Fibroblast of skin of left quadriceps (primary cell): Measurements from ENCODE around the gene ZNF532.
"Not testable (repeated sequence)": the region's sequence is repeated elsewhere in the genome, so short reads cannot be mapped to it uniquely, and the experiment has no call there.

ENCODE experiments used
- DNase-seq, 2 experiments: peaks; one replicate each; pipeline ENCODE4 v3.0.0-alpha.2; 2013; ENCODE audit warnings: low read depth in 2 of 2

Gene ZNF532

GRCh38 chr18:58864146-58865032, at the start of gene ZNF532:
Gene ZNF532, plus strand, starts transcription at chr18:58864877. CDS start in a region left out here.
- DNase-seq, result peak in 1 of 2 experiments; percentile 62

GRCh38 chr18:58819051-58819450, 45.6 kb upstream of the ZNF532 start:
- DNase-seq, result no peak

GRCh38 chr18:58820251-58820650, 44.4 kb upstream of the ZNF532 start:
- DNase-seq, result no peak

- no peak for DNase-seq
Measured at GRCh38 chr18:58822944-58823343, 41.7 kb upstream of the ZNF532 start.

- DNase-seq, result no peak
Measured at GRCh38 chr18:58823412-58823811, 41.3 kb upstream of the ZNF532 start.

- DNase-seq, result not testable (repeated sequence)
Measured at GRCh38 chr18:58826926-58827325, 37.8 kb upstream of the ZNF532 start.

- no peak for DNase-seq
Measured at GRCh38 chr18:58827428-58827827, 37.2 kb upstream of the ZNF532 start.

- DNase-seq, result no peak
Measured at GRCh38 chr18:58827886-58828285, 36.8 kb upstream of the ZNF532 start.

GRCh38 chr18:58828399-58829121, 36.1 kb upstream of the ZNF532 start:
- no peak for DNase-seq

- no peak for DNase-seq
Measured at GRCh38 chr18:58829263-58829662, 35.4 kb upstream of the ZNF532 start.

- not testable (repeated sequence) for DNase-seq
Measured at GRCh38 chr18:58829886-58830285, 34.8 kb upstream of the ZNF532 start.

GRCh38 chr18:58831606-58832005, 33.1 kb upstream of the ZNF532 start:
- DNase-seq, result peak in 1 of 2 experiments; percentile 6

- no peak for DNase-seq
Measured at GRCh38 chr18:58838165-58838860, 26.4 kb upstream of the ZNF532 start.

- DNase-seq, result no peak
Measured at GRCh38 chr18:58838946-58839345, 25.7 kb upstream of the ZNF532 start.

GRCh38 chr18:58842978-58843687, 21.5 kb upstream of the ZNF532 start:
- DNase-seq, result no peak

- DNase-seq, result no peak
Measured at GRCh38 chr18:58843688-58844035, 21.0 kb upstream of the ZNF532 start.

GRCh38 chr18:58844871-58845270, 19.8 kb upstream of the ZNF532 start:
- DNase-seq, result no peak

- DNase-seq, result no peak
Measured at GRCh38 chr18:58845928-58846724, 18.6 kb upstream of the ZNF532 start.

- DNase-seq, result no peak
Measured at GRCh38 chr18:58847383-58848071, 17.1 kb upstream of the ZNF532 start.

- DNase-seq, result no peak
Measured at GRCh38 chr18:58848685-58849084, 16.0 kb upstream of the ZNF532 start.
